Esophagus muscularis mucosa (tissue), 3 donors: ENCODE measurements around the gene MYNN.

Experiments
- POLR2A ChIP-seq: fragments of 450-650 bp; IDR thresholded peaks from one replicate; pipeline ENCODE4 v1.6.1; 2017; ENCODE audit warnings: antibody characterized with exemption, moderate library complexity, mild to moderate bottlenecking, low read depth
- POLR2AphosphoS5 ChIP-seq, 2 donors: sonication (generic); formaldehyde crosslinking; IDR thresholded peaks; one replicate each; pipeline ENCODE4 v1.6.1; 2017; ENCODE audit warnings: antibody characterized with exemption in 2 of 2
- TF ChIP-seq, protein P1 (sequence below), 3 experiments: fragments of 200-600 bp in 2 of 3; fragments of 450-650 bp in 1 of 3; sonication (generic) in 2 of 3; IDR thresholded peaks; one replicate each; pipeline ENCODE4 v1.5.1; 2017 to 2019; ENCODE audit warnings: antibody characterized with exemption in 3 of 3, mild to moderate bottlenecking in 2 of 3, moderate library complexity in 1 of 3

DNA sequence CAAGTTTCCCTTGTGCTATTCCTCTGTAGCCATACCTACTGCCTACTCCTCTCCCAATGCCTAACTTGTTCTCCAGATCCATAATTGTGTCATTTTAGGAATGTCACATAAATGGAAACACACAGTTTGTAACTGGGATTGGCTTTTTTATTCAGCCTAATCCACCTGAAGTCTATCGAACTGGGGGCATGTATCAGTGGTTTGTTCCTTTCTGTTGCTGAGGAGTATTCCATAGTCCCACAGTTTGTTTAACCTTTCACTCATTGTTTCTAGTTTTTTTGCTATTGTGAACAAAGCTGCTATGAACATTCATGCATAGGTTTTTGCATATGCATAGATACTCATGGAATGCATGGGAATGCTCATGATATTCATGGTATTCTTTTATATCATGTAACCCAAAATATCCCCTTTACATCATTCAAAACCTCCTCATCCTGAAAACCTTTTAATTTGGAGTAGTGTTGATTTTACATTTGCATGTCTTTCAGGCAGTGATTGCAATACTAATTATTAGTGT, 65.4 kb downstream of the MYNN start:
- no peak for TF ChIP-seq POLR2A
- TF ChIP-seq, protein P1, sequence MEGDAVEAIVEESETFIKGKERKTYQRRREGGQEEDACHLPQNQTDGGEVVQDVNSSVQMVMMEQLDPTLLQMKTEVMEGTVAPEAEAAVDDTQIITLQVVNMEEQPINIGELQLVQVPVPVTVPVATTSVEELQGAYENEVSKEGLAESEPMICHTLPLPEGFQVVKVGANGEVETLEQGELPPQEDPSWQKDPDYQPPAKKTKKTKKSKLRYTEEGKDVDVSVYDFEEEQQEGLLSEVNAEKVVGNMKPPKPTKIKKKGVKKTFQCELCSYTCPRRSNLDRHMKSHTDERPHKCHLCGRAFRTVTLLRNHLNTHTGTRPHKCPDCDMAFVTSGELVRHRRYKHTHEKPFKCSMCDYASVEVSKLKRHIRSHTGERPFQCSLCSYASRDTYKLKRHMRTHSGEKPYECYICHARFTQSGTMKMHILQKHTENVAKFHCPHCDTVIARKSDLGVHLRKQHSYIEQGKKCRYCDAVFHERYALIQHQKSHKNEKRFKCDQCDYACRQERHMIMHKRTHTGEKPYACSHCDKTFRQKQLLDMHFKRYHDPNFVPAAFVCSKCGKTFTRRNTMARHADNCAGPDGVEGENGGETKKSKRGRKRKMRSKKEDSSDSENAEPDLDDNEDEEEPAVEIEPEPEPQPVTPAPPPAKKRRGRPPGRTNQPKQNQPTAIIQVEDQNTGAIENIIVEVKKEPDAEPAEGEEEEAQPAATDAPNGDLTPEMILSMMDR (IDR thresholded peaks at IDR 0.05) = no peak
- no peak for TF ChIP-seq POLR2AphosphoS5 (IDR thresholded peaks at IDR 0.05)
